ENCODE measurements around the gene SERPINA4. TPM values are rescaled to one million over a fixed set of nuclear protein-coding genes. Genes with fewer than 3 reads are reported as not detected.

The SERPINA4 gene
- total and polyA plus RNA-seq, 2 of the 8 experiments (the other 6 are each of a cell fraction or from before 2014, with no cell fraction given): not detected

- POLR2A ChIA-PET (ENCODE audit: partially characterized antibody): no interaction called here
- no peak for FAIRE-seq
Measured at GRCh38 chr14:94564381-94564780, 3.1 kb downstream of the SERPINA4 start.

More at GRCh38 chr14:94564381-94564780, 3.1 kb downstream of the SERPINA4 start:
- no peak overlapping the region for H2BK15ac ChIP-seq (ENCODE audit: low read length)
- no peak overlapping the region for H3K14ac ChIP-seq (ENCODE audit: insufficient read length)
- no peak overlapping the region for H3K56ac ChIP-seq (replicated peaks; ENCODE audit: insufficient read length, low read depth, low read length)
- H3K23me2 ChIP-seq (ENCODE audit: low read depth, low read length): no peaks in the 10 kb centered on the region
- no peak overlapping the region for H2AFZ ChIP-seq (ENCODE audit: low read length)
- no peak overlapping the region for H2BK5ac ChIP-seq (ENCODE audit: low read depth, low read length)
- no peak for DNase-seq (ENCODE audit: low read depth in 1 of 2, low spot score in 2 of 2)
- H3K27ac ChIP-seq (ENCODE audit: low read depth, low read length): no peak overlapping the region
- no peak overlapping the region for H4K91ac ChIP-seq (replicated peaks; ENCODE audit: insufficient read length, low read length)
- H3K79me2 ChIP-seq (ENCODE audit: control insufficient read depth in 1 of 2, insufficient read depth in 2 of 2, low read length in 2 of 2): no peaks in the 10 kb centered on the region
- H4K5ac ChIP-seq (ENCODE audit: insufficient read length, low read depth, low read length): no peak overlapping the region
- H3K79me1 ChIP-seq (ENCODE audit: low read depth, low read length): no peaks in the 10 kb centered on the region
- H3K4me2 ChIP-seq (ENCODE audit: insufficient read depth in 1 of 2, low read depth in 2 of 2, low read length in 2 of 2): no peak overlapping the region
- H3K9me3 ChIP-seq (ENCODE audit: insufficient read depth in 2 of 2, low read depth in 1 of 2, low read length in 1 of 2): no peaks in the 10 kb centered on the region
- no peaks in the 10 kb centered on the region for H3K4me1 ChIP-seq (replicated peaks in 1 of 4; ENCODE audit: control insufficient read depth in 3 of 4, insufficient read depth in 4 of 4, low read length in 3 of 4)
- no peak overlapping the region for H2BK20ac ChIP-seq (ENCODE audit: low read length)
- H2BK12ac ChIP-seq (ENCODE audit: low read depth, low read length): no peak overlapping the region
- H2BK120ac ChIP-seq (replicated peaks; ENCODE audit: low read depth, low read length): no peak overlapping the region
- no peaks in the 10 kb centered on the region for H3K36me3 ChIP-seq (ENCODE audit: control insufficient read depth in 2 of 4, insufficient read depth in 4 of 4, low read length in 3 of 4)
- H3K4me3 ChIP-seq (ENCODE audit: extremely low read depth in 1 of 4, insufficient read depth in 2 of 4, low read depth in 3 of 4, low read length in 4 of 4): no peak overlapping the region
- H3K18ac ChIP-seq (ENCODE audit: extremely low read depth, low read length): no peak overlapping the region
- CTCF ChIA-PET (ENCODE audit: partially characterized antibody): interaction anchor here (0.7 to 2.1 kb wide), 4 partner anchors 13 to 26 kb away, joined by 3 to 5 read pairs (median 4); no protein-coding TSS in a partner anchor
- no peak for TF ChIP-seq JUND (IDR thresholded peaks at IDR 0.05; ENCODE audit: low read length)
- TF ChIP-seq RXRA (IDR thresholded peaks at IDR 0.05; ENCODE audit: insufficient read depth, low read depth, low read length): no peak
- no peak for TF ChIP-seq CHD2 (IDR thresholded peaks at IDR 0.05; ENCODE audit: low read length)
- no peak for TF ChIP-seq KDM5A (IDR thresholded peaks at IDR 0.05; ENCODE audit: low read length)
- no peak for TF ChIP-seq YY1 (IDR thresholded peaks at IDR 0.05; ENCODE audit: low read depth, low read length)
- TF ChIP-seq SP2 (IDR thresholded peaks at IDR 0.05; ENCODE audit: low read length): no peak
- TF ChIP-seq POLR2A (IDR thresholded peaks at IDR 0.05; ENCODE audit: control extremely low read depth in 1 of 2, low read depth in 2 of 2, low read length in 2 of 2): no peak
- TF ChIP-seq, protein P1, sequence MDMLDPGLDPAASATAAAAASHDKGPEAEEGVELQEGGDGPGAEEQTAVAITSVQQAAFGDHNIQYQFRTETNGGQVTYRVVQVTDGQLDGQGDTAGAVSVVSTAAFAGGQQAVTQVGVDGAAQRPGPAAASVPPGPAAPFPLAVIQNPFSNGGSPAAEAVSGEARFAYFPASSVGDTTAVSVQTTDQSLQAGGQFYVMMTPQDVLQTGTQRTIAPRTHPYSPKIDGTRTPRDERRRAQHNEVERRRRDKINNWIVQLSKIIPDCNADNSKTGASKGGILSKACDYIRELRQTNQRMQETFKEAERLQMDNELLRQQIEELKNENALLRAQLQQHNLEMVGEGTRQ (IDR thresholded peaks at IDR 0.05; ENCODE audit: low read length): no peak
- TF ChIP-seq, protein P2, sequence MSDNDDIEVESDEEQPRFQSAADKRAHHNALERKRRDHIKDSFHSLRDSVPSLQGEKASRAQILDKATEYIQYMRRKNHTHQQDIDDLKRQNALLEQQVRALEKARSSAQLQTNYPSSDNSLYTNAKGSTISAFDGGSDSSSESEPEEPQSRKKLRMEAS (IDR thresholded peaks at IDR 0.05): no peak
- no peak overlapping the region for H3K4ac ChIP-seq (replicated peaks; ENCODE audit: insufficient read length, low read depth, low read length)
- no peak overlapping the region for H2AK5ac ChIP-seq (ENCODE audit: low read depth, low read length)
- no peak overlapping the region for H4K8ac ChIP-seq (ENCODE audit: extremely low read depth, insufficient read depth, low read length)
- no peak overlapping the region for H3K23ac ChIP-seq (ENCODE audit: insufficient read length)
- no peaks in the 10 kb centered on the region for H4K20me1 ChIP-seq (replicated peaks in 1 of 2; ENCODE audit: control insufficient read depth in 1 of 2, insufficient read depth in 2 of 2, low read length in 2 of 2)
- no peak overlapping the region for H3K9ac ChIP-seq (replicated peaks in 1 of 4; ENCODE audit: extremely low read depth in 1 of 4, low read depth in 3 of 4, low read length in 3 of 4)
- no peaks in the 10 kb centered on the region for H3K27me3 ChIP-seq (replicated peaks in 1 of 4; ENCODE audit: control insufficient read depth in 3 of 4, extremely low read depth in 1 of 4, insufficient read depth in 3 of 4, low read length in 3 of 4)

Data from H1 (cell line).